ENCODE results near the gene RAPGEF1. TPM values are rescaled to one million over a fixed set of nuclear protein-coding genes. Genes with fewer than 3 reads are reported as not detected.
A peak's percentile ranks its signal among the peaks of the same experiment; 100 is the strongest.

The RAPGEF1 gene
- total RNA-seq, 4 donors from 2014 or later: 43.0 to 58.3 (median 51.7) TPM

GRCh38 chr9:131700076-131700475 is 39.8 kb downstream of the RAPGEF1 start:
- H3K4me1 ChIP-seq: peaks cover 62% of the 10 kb centered on the region
- no peaks in the 10 kb centered on the region for H3K36me3 ChIP-seq
- DNase-seq (ENCODE audit: low spot score in 2 of 2): no peak
- H3K27ac ChIP-seq: no peak overlapping the region
- H3K4me3 ChIP-seq: no peak overlapping the region
- H3K9me3 ChIP-seq: no peaks in the 10 kb centered on the region
- TF ChIP-seq CTCF (IDR thresholded peaks at IDR 0.05) (no peak), EP300 (IDR thresholded peaks at IDR 0.05) (no peak), POLR2AphosphoS5 (IDR thresholded peaks at IDR 0.05) (no peak), POLR2A (IDR thresholded peaks at IDR 0.05) (no peak)
- 91% methylated on average over 7 of the region's 7 CpGs for WGBS
- H3K27me3 ChIP-seq: peaks cover 3% of the 10 kb centered on the region

DNA sequence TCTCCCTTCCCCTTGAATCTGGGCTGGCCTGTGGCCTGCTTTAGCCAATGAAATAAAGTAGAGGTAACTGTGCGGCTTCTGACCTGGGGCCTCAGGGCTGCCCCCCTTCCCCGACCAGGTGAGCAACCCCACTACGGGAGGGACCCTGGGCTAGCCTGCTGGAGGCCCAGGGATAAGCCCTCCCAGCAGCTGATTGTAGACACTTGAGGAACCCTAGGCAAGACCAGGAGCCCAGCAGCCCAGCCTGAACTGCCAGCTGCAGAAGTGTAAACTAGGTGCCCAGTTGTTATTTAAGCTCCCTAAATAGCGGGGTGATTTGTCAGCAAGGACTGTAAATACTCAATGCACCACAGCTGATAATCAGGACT is 41.3 kb downstream of the RAPGEF1 start:
- Histone ChIP-seq H3K27ac (no peak overlapping the region), H3K4me1 (peaks cover 48% of the 10 kb centered on the region)
- DNase-seq (ENCODE audit: low spot score in 2 of 2): no peak

GRCh38 chr9:131697908-131698617 is 41.8 kb downstream of the RAPGEF1 start:
- Histone ChIP-seq H3K4me3 (no peak overlapping the region), H3K4me1 (peaks cover 48% of the 10 kb centered on the region), H3K27ac (peak overlapping the region; percentile 5), H3K27me3 (peaks cover 3% of the 10 kb centered on the region), H3K9me3 (no peaks in the 10 kb centered on the region), H3K36me3 (no peaks in the 10 kb centered on the region)
- 50% methylated on average over 4 of the region's 5 CpGs for WGBS
- TF ChIP-seq POLR2AphosphoS5 (IDR thresholded peaks at IDR 0.05): no peak
- TF ChIP-seq CTCF (IDR thresholded peaks at IDR 0.05): no peak
- no peak for TF ChIP-seq EP300 (IDR thresholded peaks at IDR 0.05)
- no peak for TF ChIP-seq POLR2A (IDR thresholded peaks at IDR 0.05)
- no peak for DNase-seq (ENCODE audit: low spot score in 2 of 2)

More for the DNA sequence above, 41.3 kb downstream of the RAPGEF1 start:
- Histone ChIP-seq H3K36me3 (no peaks in the 10 kb centered on the region), H3K4me3 (no peak overlapping the region), H3K9me3 (no peaks in the 10 kb centered on the region), H3K27me3 (peaks cover 3% of the 10 kb centered on the region)
- TF ChIP-seq POLR2A (IDR thresholded peaks at IDR 0.05) (no peak), POLR2AphosphoS5 (IDR thresholded peaks at IDR 0.05) (no peak), EP300 (IDR thresholded peaks at IDR 0.05) (no peak), CTCF (IDR thresholded peaks at IDR 0.05) (no peak)
- 78% methylated on average over 2 of the region's 4 CpGs for WGBS

DNA sequence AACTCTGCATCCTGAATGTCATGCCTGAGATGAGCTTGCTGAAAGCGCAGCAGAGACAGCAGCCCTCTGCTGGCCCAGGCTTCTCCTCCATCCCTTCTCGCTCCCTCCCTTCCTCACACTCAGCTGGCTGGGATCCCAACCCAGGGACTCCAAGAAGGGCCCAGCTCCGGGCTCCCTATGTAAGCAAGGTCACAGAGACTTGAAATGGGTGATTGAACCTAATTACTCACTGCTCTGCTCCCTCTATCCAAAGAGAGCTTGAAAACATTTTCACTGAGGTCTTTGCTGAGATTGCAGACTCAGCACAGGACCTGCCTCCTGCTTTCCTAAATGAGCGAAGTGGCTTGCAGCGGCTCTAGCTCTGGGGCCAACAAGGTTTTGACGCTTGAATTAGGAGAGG is 42.8 kb downstream of the RAPGEF1 start:
- H3K36me3 ChIP-seq: no peaks in the 10 kb centered on the region
- no peak overlapping the region for H3K4me3 ChIP-seq
- peaks cover 3% of the 10 kb centered on the region for H3K27me3 ChIP-seq
- H3K27ac ChIP-seq: no peak overlapping the region
- TF ChIP-seq EP300 (IDR thresholded peaks at IDR 0.05) (no peak), POLR2AphosphoS5 (IDR thresholded peaks at IDR 0.05) (no peak), CTCF (IDR thresholded peaks at IDR 0.05) (no peak), POLR2A (IDR thresholded peaks at IDR 0.05) (no peak)
- 59% methylated on average over 6 of the region's 6 CpGs for WGBS
- peaks cover 52% of the 10 kb centered on the region for H3K4me1 ChIP-seq
- no peak for DNase-seq (ENCODE audit: low spot score in 2 of 2)
- H3K9me3 ChIP-seq: no peaks in the 10 kb centered on the region

GRCh38 chr9:131695836-131696460 is 43.9 kb downstream of the RAPGEF1 start:
- no peak overlapping the region for H3K27ac ChIP-seq
- WGBS: 96% methylated on average over 6 of the region's 6 CpGs

More at GRCh38 chr9:131695836-131696460, 43.9 kb downstream of the RAPGEF1 start:
- TF ChIP-seq CTCF (IDR thresholded peaks at IDR 0.05): no peak
- no peak for TF ChIP-seq POLR2AphosphoS5 (IDR thresholded peaks at IDR 0.05)
- TF ChIP-seq EP300 (IDR thresholded peaks at IDR 0.05): no peak
- TF ChIP-seq POLR2A (IDR thresholded peaks at IDR 0.05): no peak
- peaks cover 3% of the 10 kb centered on the region for H3K27me3 ChIP-seq
- no peaks in the 10 kb centered on the region for H3K36me3 ChIP-seq
- H3K4me3 ChIP-seq: no peak overlapping the region
- H3K4me1 ChIP-seq: peaks cover 63% of the 10 kb centered on the region
- DNase-seq (ENCODE audit: low spot score in 2 of 2): no peak
- H3K9me3 ChIP-seq: no peaks in the 10 kb centered on the region
